Measurements from ENCODE around the gene AKAP6.

Gene AKAP6

DNA sequence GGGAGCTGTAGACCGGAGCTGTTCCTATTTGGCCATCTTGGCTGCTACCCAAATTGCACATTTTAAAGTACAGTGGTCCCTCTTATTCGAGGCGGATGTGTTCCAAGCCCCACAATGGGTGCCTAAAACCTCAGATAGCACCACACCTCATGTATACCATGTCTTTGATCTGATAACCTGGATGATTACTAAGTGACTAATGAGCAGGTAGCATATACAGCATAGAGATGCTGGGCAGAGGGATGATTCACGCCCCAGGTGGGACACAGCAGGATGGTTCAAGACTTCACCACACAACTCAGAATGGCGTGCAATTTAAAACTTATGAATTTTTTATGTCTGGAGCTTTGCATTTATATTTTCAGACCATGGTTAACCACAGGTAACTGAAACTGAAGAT is 255.0 kb downstream of the AKAP6 start:
- no peak for DNase-seq (ENCODE audit: low spot score)

DNA sequence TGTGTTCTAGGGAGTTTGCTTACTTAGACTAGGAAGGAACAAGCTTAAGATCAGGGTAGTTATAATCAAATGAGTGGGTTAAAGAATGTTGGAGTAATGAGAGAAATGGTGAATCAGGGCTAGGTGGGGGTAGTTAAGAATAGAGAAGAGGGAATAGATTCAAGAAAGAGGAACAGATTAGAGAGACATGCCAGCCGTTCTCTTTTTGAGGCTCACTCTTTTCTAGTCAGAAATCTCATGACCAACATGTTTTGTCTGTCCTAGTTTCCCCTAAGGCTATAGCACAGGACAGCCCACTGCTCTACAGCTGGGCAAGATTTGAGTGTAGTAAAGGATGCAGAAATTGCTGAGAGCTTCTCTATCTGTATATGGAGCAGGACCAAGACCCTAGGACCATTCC is 258.4 kb downstream of the AKAP6 start:
- no peak for DNase-seq (ENCODE audit: low spot score)

DNA sequence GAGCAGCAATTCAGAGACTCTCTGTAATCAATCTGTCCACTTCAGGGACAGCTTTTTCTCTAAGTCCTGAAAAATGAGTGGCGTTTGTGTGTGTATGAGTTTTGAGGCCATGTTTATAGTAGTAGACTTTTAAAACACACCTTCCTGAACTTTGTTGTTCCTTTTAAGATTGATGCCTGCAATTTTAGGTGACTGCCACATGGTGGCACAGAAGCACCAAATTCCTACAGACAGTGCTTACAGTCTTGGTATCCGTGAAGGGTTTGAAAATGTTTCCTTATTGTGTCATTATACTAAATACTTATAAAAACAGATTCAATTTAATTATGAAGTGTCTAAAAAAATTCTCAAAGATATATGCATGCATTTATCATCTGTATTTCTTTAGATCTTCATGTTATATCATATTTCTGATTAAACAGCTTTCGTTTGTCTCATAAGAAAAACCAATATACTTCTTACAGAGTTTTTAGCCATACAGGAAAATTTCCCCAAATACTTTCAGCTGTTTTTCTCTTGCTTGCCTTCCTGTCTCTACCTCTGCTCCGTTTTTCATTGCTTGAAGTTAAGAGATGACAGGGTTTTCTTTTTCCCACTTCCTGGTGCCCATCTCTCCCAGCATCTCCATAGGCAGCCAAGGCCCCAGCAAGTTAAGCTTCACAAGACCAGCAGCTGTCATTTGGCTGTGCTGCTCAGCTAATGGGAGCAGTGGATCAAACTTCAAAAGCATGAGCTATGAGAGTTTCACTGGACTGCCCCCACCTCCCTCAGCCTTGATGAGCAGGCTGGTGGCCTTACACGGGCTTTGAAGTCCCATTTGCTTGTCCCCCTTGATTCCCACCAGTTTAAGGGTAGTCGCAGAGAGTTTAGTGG is 259.6 kb downstream of the AKAP6 start:
- peak; percentile 2 for DNase-seq (ENCODE audit: low spot score)

DNA sequence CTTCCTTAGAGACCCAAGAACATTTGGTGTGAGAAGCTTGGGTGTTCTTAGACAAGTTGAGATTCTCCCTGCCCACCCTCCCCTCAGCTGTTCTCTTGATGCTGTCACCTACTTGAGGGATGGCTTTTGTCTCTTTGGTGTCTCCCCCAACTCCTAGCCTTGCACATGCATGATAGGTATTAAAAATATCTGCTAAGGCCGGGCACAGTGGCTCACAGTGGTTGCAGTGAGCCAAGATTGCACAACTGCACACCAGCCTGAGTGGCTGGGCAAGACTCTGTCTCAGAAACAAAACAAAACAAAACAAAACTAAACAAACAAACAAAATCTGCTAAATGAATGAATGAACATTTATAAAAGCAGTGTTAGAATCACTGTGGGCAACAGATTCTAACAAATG is 261.1 kb downstream of the AKAP6 start:
- DNase-seq (ENCODE audit: low spot score), result no peak

DNA sequence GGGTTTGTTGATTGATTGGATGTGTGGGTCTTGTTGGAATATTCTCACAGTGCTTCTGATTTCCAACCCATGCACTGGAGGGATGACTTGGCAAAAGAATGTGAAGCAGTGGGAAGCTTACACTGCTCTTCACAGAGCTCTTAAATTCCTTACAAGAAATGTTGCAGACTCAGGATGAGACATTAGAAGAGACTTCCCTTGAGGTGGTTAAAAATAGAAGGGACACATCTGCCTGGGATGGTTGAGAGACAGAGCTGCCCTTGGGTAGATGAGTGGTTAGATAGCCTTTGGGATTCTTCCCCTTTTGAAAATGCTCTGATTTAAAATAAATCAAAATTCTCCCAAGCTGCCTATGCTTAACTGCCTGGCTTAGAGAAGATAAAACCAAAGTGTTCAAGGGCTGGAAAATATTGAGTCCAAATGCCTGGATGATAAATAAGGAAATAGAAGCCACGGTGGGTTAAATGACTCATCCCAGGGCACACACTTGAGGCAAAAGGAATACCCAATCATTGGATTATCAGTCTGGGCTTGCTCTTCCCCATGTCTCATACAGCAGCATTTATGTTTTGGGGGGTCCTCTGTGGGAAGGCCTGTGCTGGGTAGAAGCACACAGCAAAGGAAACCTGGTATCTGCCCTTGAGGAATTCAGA is 264.3 kb downstream of the AKAP6 start:
- DNase-seq (ENCODE audit: low spot score), result no peak

DNA sequence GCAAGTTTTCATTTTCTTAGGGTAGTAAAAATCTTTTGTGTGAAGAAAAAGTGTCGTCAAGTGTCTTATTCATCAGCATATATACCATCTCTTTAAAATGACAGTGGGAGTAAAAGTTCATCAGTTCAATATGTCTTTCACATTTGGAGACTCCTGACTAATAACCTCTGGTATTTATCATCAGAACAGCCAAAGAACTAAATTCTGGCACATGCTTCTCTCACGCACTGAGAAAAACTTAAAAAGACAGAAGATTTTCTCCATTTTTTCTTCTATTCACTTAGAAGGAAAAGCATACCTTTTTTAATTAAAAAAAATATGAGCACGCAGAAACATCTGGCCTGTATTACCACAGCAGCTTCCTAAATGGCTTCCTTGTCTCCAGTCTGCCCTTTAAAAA is 265.7 kb downstream of the AKAP6 start:
- DNase-seq (ENCODE audit: low spot score), result no peak

DNA sequence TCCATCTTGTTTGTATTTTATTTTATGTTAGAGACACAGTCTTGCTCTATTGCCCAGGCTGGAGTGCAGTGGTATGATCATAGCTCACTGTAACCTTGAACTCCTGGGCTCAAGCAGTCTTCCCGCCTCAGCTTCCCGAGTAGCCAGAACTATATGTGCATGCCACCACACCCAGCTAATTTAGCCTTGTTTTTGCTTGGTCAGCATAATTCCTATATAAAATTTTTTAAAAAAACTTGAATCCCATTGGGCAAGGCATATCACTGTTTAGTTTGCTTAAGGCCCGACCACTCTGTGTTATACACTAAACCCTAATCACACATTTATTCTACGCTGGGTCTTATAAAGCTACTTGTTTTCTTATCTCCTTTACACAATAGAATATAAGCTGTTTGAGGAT is 266.4 kb downstream of the AKAP6 start:
- no peak for DNase-seq (ENCODE audit: low spot score)

DNA sequence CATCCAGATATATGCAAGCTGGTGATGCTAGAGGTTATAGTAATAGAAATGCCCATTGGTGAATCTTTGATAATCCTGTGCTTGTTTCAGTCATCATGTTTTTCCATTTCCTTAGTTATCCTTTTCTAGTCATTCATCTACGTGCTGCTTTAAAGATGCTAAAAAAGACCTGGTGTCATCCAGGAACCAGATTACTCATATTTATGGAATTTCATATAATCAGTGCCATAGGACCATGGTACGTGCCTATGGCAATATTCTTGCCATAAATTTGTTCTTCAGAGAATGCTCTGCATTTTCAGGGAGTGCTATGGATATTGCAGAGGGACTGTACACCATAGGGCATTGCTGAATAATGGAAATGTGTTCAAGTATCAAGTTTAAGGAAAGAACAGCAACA is 267.3 kb downstream of the AKAP6 start:
- DNase-seq (ENCODE audit: low spot score), result no peak

DNA sequence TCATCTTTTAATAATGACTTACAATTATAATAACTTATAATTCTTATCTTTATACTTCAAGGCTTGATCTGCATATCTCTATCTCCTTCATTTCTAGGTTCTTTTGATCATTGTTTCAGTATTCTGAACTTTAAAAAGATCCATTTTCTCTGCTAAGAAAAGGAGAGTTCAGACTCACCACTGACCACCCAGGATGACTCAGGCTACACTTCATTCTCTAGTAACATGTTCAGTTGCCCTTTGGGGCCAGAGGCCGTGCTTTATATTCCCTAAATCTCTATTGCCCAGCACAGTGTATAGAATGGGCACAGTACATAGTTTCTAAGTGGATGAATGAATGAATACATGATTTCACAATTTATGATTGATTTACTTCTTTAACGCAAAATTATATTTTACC is 268.7 kb downstream of the AKAP6 start:
- no peak for DNase-seq (ENCODE audit: low spot score)

DNA sequence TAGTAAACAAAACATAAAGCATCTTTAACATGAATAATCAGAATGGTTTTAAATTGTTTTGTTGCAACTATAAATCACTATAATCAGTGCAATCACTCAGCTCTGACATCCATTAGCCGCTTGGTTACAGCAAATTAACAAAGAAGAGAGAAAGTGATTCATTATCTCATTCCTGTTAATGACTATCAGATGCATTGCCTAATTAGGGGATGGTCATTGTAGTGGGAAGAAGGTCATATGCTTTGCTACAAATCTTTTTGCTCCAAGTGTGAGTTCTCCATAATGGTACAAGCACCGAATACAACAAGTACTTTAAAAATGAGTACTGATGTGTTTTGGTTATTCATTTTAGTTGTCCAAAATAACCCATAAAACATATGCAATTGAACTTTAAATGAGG is 272.0 kb downstream of the AKAP6 start:
- no peak for DNase-seq (ENCODE audit: low spot score)

DNA sequence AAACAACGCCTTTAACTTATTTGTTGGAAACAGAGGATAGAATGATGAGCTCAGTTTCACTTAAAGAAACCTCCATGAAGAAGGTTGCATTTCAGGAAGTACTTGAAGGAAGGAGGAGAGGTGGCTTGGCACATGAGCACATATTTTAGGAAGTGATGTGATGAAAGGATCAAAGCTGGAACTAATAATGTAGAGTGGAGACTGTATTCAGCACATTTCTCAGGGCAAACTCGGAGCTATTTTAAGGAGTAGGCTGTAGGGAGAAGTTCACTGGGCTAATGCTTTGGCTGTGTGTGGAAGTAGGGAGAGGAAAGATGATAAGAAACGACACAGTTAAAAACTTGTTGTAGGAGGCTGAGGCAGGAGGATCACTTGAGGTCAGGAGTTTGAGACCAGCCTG is 272.8 kb downstream of the AKAP6 start:
- DNase-seq (ENCODE audit: low spot score), result no peak

DNA sequence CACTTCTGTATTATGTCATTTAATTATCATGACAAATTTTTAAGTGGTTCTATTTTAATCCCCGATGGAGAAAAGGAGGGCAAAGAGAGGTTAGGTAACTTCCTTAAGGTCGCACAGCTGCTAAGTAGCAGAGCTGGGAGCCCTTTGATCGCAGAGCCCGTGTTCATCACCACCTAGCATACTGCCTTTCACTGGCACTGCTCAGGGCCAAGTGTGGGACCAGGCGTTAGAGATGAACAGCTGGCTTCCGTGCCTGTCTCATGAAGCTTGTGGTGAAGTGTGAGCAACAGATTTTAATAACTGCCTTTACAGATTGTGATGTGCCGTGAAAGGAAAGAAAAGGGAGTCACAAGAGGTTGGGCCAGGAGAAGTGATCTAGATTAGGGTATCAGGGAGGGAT is 273.6 kb downstream of the AKAP6 start:
- DNase-seq (ENCODE audit: low spot score), result no peak

DNA sequence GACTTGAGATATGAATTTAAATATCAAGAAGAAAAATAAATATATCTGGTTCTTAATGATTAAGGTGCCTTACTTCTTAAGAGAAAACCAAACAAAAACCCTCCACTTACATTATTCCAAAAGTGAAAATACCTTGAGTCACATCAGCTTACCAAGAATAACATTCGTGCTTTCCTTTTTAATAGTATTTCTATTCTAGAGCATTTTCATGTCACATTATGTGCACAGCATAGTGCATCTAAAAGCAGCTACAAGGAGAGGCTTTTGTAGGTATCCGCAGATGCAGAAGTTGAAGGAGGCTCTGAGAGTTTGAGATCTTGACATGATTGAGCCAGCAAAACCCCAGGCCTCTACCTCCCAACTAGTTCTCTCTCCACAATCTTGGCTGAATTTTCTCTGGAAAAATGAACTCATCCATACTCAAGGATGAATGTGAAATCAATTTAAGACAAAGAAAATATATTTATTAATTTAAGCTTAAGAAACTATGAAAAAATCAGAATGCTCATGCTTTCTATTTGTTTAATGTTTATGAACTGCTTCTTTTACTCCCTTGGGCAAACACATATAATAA is 275.0 kb downstream of the AKAP6 start:
- DNase-seq (ENCODE audit: low spot score), result no peak

DNA sequence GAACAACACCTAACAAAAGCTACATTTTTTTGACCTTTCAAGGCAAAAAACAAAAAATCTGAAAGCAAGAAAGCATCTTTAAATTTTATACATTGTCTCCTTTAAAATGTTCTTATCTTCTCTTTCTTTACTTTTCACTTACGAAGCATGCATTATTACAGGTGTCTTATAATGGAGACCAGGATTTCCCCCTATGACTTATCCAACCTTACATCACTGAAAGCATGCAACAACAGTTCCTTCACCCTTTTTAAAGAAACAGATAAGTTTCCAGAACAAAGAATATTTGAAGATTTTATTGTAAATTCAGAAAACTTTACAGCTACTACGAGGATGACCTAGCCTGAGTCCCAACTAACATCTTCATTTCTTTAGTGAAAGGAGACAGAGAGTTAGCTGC is 277.2 kb downstream of the AKAP6 start:
- no peak for DNase-seq (ENCODE audit: low spot score)

DNA sequence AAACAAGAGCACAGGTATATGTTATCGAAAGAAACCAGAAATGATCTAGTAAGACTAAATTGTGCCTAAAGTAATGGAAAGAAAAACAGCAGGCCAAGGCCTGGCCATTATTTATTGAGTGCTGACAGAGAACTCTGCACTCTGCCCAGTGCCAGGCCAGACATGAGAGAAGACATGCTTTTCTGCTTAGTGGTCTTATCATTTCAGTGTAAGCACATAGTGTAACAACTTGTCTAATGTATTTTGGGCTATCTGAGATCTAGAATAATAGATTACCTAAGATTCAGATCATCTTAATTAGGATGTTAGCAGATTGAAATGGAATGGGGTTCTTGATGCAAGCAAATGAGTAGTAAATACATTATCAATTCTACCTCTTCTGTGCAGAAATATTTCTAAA is 278.3 kb downstream of the AKAP6 start:
- DNase-seq (ENCODE audit: low spot score), result no peak

DNA sequence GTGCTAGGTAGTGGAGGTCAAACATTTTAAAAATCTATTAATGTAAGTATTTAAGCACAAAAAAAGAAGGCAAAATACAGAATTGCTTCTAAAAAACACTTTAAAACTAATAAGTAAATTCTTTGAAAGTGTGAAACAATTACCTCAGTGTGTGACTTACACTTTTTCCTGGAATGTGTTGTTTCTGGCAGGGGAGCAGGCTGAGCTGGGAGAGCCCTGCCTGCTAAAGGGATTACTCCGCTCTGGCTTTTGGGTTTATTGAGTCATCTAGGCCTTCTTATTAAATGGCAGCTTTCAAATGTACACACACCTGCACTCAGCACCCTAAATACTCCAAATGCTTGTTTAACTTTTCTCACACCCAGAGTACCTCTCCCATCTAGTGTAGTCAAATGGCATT is 279.8 kb downstream of the AKAP6 start:
- DNase-seq (ENCODE audit: low spot score), result no peak

DNA sequence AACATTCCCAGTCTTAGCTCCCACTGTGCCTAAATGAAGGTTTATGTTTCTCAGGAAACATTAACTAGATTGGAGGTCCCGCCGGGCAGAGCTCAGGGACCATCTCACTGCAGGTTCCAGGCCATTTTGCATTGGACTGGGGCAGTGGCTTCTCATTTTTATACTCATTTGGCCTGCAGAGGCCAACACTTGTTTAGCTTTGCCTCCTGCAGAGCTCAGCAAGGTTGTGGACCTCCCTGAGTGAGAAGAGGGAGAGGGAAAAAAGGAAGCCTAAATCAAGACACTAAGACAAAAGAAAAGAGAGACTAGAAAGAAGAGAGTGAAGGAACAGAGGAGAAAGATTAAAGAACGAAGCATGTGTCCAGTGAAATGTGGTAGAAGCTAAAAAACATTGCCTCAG is 280.3 kb downstream of the AKAP6 start:
- DNase-seq (ENCODE audit: low spot score), result no peak

DNA sequence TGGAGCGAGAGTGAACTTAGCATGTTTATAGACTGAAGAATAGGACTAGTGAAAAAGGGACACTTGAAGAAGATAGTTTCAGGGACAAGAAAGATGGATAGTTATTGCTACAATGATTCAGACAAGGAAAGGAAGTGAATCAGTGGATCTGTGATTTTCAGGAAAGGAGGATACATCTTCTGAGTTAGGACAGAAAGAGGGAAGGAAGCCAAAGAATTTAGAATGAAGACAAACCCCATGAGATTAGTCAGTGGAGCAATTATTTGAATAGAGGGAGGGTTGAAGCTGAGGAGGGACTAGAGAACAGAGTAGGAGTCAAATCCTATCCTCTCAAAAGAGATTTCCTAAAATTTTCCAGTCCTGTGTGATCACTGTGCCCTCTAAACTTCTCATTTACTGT is 282.7 kb downstream of the AKAP6 start:
- DNase-seq (ENCODE audit: low spot score), result no peak

DNA sequence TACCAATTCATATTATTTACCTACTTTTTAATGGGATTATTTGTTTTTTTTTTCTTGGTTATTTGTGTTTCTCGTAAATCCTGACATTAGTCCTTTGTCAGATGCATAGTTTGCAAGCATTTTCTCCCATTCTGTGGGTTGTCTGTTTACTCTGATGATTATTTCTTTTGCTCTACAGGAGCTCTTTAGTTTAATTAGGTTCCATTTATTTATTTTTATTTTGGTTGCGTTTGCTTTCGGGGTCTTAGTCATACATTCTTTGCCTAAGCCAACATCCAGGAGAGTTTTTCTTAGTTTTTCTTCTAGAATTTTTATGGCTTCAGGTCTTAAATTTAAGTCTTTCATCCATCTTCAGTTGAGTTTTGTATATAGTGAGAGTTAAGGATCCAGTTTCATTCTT is 289.9 kb downstream of the AKAP6 start:
- no peak for DNase-seq (ENCODE audit: low spot score)

DNA sequence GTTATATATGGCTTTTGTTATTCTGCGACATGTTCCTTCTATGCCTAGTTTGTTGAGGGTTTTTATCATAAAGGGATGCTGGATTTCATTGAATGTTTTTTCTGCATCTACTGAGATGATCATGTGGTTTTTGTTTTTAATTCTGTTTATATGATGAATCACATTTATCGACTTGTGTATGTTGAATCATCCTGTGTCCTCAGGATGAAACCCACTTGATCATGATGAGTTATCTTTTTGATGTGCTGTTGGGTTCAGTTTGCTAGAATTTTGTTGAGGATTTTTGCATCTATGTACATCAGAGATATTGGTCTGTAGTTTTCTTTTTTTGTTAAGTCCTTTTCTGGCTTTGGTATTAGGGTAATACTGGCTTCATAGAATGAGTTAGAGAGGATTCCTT is 291.2 kb downstream of the AKAP6 start:
- no peak for DNase-seq (ENCODE audit: low spot score)

DNA sequence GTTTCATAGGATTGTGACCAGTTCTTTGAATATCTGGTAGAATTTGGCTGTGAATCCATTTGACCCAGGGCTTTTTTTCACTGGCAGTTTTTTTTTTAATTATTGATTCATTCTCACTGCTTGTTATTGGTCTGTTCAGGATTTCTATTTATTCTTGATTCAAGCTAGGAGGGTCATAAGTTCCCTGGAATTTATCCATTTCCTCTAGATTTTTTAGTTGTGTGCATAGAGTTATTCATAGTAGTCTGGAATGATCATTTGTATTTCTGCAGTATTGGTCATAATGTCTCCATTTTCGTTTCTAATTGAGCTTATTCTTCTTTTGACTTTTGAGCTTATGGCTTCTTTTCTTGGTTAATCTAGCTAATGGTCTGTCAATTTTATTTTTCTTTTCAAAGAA is 291.6 kb downstream of the AKAP6 start:
- DNase-seq (ENCODE audit: low spot score), result no peak

DNA sequence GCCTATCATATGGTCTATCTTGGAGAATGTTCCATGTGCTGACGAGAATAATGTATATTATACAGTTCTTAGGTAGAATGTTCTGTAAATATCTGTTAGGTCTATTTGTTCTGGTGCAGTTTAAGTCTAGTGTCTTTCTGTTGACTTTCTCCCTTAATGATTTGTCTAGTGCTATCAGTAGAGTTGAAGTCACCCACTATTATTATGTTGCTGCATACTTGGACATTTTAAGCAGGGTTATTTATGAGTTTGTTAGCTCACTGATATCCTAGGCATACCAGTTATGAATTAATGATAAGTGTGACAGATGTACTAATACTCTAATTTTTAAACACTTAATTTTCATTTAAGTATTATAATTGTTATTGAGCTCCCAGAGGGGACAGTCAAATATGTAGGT is 292.5 kb downstream of the AKAP6 start:
- DNase-seq (ENCODE audit: low spot score), result no peak

DNA sequence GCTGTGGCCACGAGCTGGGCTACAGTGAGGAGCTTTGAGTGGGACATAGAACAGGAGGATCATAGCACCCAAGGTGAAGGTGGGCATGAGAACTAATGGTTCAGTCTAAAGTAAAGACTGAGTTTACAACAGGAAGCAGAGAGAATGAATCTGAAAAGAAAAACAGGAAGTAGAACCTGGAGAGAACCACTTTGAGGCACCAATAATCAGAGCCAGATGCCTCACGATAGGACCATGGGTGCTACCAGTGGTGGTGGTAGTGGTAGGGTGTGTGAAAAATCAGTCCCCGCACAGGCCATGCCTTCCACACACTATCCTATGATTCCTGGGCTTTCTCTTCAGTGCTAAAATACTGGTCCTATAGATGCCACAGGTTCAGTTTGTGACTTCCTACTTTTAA is 293.6 kb downstream of the AKAP6 start:
- no peak for DNase-seq (ENCODE audit: low spot score)

Data from HuH-7 (cell line).